ENCODE data around the gene ALK.

The ALK gene

GRCh38 chr2:29802986-29803385 is 118.4 kb downstream of the ALK start (continued):
- TF ChIP-seq OVOL3 (tag by site-specific recombination; IDR thresholded peaks at IDR 0.05) = no peak

- ChIA-PET CTCF (no interaction called here), POLR2A (no interaction called here)
Measured at GRCh38 chr2:29799628-29800027, 121.8 kb downstream of the ALK start.

GRCh38 chr2:29797916-29798315 is 123.5 kb downstream of the ALK start:
- Histone ChIP-seq H3K4me3 (ENCODE audit: low read depth, low read length) (no peak overlapping the region), H3K4me1 (ENCODE audit: control insufficient read depth, insufficient read depth, low read length) (no peaks in the 10 kb centered on the region), H3K27ac (ENCODE audit: extremely low read depth, low read depth, low read length) (no peak overlapping the region), H3K9me3 (ENCODE audit: control insufficient read depth, insufficient read depth, low read depth, low read length) (no peaks in the 10 kb centered on the region), H3K36me3 (ENCODE audit: control insufficient read depth in 2 of 2, insufficient read depth in 1 of 2, low read length in 2 of 2) (no peaks in the 10 kb centered on the region)
- ChIA-PET POLR2A (no interaction called here), CTCF (no interaction called here)
- TF ChIP-seq FEZF1 (tag by site-specific recombination; IDR thresholded peaks at IDR 0.05) = no peak
- TF ChIP-seq ZSCAN16 (tag by site-specific recombination; IDR thresholded peaks at IDR 0.05) = no peak
- no peak for TF ChIP-seq ZNF148 (tag by site-specific recombination; IDR thresholded peaks at IDR 0.05; ENCODE audit: borderline replicate concordance)
- no peak for TF ChIP-seq ZNF140 (tag by site-specific recombination; IDR thresholded peaks at IDR 0.05)
- TF ChIP-seq ZNF558 (tag by site-specific recombination; IDR thresholded peaks at IDR 0.05) = no peak
- TF ChIP-seq ZNF23 (tag by site-specific recombination; IDR thresholded peaks at IDR 0.05; ENCODE audit: borderline replicate concordance) = no peak

More at GRCh38 chr2:29799628-29800027, 121.8 kb downstream of the ALK start:
- Histone ChIP-seq H3K4me3 (ENCODE audit: low read depth, low read length) (no peak overlapping the region), H3K27ac (ENCODE audit: extremely low read depth, low read depth, low read length) (no peak overlapping the region), H3K4me1 (ENCODE audit: control insufficient read depth, insufficient read depth, low read length) (no peaks in the 10 kb centered on the region), H3K9me3 (ENCODE audit: control insufficient read depth, insufficient read depth, low read depth, low read length) (no peaks in the 10 kb centered on the region), H3K36me3 (ENCODE audit: control insufficient read depth in 2 of 2, insufficient read depth in 1 of 2, low read length in 2 of 2) (no peaks in the 10 kb centered on the region)
- TF ChIP-seq ZNF449 (tag by site-specific recombination; IDR thresholded peaks at IDR 0.05) = no peak
- TF ChIP-seq ZNF341 (tag by site-specific recombination; IDR thresholded peaks at IDR 0.05; ENCODE audit: low read depth) = no peak
- TF ChIP-seq ZNF48 (tag by site-specific recombination; IDR thresholded peaks at IDR 0.05) = no peak
- TF ChIP-seq GLI2 (tag by site-specific recombination; IDR thresholded peaks at IDR 0.05; ENCODE audit: borderline replicate concordance, low read depth) = no peak
- TF ChIP-seq HOXA7 (CRISPR knock-in tag; IDR thresholded peaks at IDR 0.05; ENCODE audit: borderline replicate concordance) = no peak
- TF ChIP-seq ZNF514 (tag by site-specific recombination; IDR thresholded peaks at IDR 0.05) = no peak
- no peak for TF ChIP-seq TCF7L2 (IDR thresholded peaks at IDR 0.05; ENCODE audit: borderline replicate concordance, low read depth, low read length)

- ChIA-PET POLR2A (no interaction called here), CTCF (no interaction called here)
- Histone ChIP-seq H3K4me1 (ENCODE audit: control insufficient read depth, insufficient read depth, low read length) (no peaks in the 10 kb centered on the region), H3K4me3 (ENCODE audit: low read depth, low read length) (no peak overlapping the region), H3K36me3 (ENCODE audit: control insufficient read depth in 2 of 2, insufficient read depth in 1 of 2, low read length in 2 of 2) (no peaks in the 10 kb centered on the region), H3K27ac (ENCODE audit: extremely low read depth, low read depth, low read length) (no peak overlapping the region), H3K9me3 (ENCODE audit: control insufficient read depth, insufficient read depth, low read depth, low read length) (no peaks in the 10 kb centered on the region)
- TF ChIP-seq ZIC2 (tag by site-specific recombination; IDR thresholded peaks at IDR 0.05) (no peak), GLI2 (tag by site-specific recombination; IDR thresholded peaks at IDR 0.05; ENCODE audit: borderline replicate concordance, low read depth) (no peak), ZNF350 (tag by site-specific recombination; IDR thresholded peaks at IDR 0.05) (no peak), ZFP37 (tag by site-specific recombination; IDR thresholded peaks at IDR 0.05) (no peak), ZNF560 (tag by site-specific recombination; IDR thresholded peaks at IDR 0.05; ENCODE audit: borderline replicate concordance) (no peak), ZNF837 (tag by site-specific recombination; IDR thresholded peaks at IDR 0.05) (no peak), GLI4 (tag by site-specific recombination; IDR thresholded peaks at IDR 0.05) (no peak), ZSCAN30 (tag by site-specific recombination; IDR thresholded peaks at IDR 0.05) (no peak), ZEB2 (tag by site-specific recombination; IDR thresholded peaks at IDR 0.05) (no peak)
Measured at GRCh38 chr2:29796446-29796845, 124.9 kb downstream of the ALK start.

All from HEK293 (cell line).